ENCODE data around the gene MROH7. TPM values are rescaled to one million over a fixed set of nuclear protein-coding genes. Genes with fewer than 3 reads are reported as not detected.

The MROH7 gene
- total RNA-seq, 2 experiments from 2014 or later: not detected

- Mint-ChIP-seq H3K4me1 (ENCODE audit: low read depth) (no peaks in the 10 kb centered on the region), H3K27ac (peak overlapping the region; percentile 54), H3K36me3 (ENCODE audit: low read depth) (peaks cover 29% of the 10 kb centered on the region), H3K27me3 (ENCODE audit: low read depth) (no peaks in the 10 kb centered on the region), H3K9me3 (ENCODE audit: insufficient read depth) (no peaks in the 10 kb centered on the region), H3K4me3 (no peak overlapping the region)
- ATAC-seq (no peak), DNase-seq (no peak)
- ChIA-PET POLR2A (no interaction called here), CTCF (no interaction called here)
Observed at GRCh38 chr1:54741531-54741930, 99.9 kb downstream of the MROH7 start.

- H3K4me3 Mint-ChIP-seq: no peak overlapping the region
- ChIA-PET POLR2A (no interaction called here), CTCF (no interaction called here)
- H3K27ac Mint-ChIP-seq: no peak overlapping the region
- no peak for ATAC-seq
- peaks cover 26% of the 10 kb centered on the region for H3K36me3 Mint-ChIP-seq (ENCODE audit: low read depth)
- no peaks in the 10 kb centered on the region for H3K9me3 Mint-ChIP-seq (ENCODE audit: insufficient read depth)
- no peak for DNase-seq
- H3K4me1 Mint-ChIP-seq (ENCODE audit: low read depth): no peaks in the 10 kb centered on the region
- H3K27me3 Mint-ChIP-seq (ENCODE audit: low read depth): no peaks in the 10 kb centered on the region
Observed at GRCh38 chr1:54742282-54742681, 100.7 kb downstream of the MROH7 start.

- Mint-ChIP-seq H3K4me3 (no peak overlapping the region), H3K27me3 (ENCODE audit: low read depth) (no peaks in the 10 kb centered on the region), H3K27ac (no peak overlapping the region), H3K4me1 (ENCODE audit: low read depth) (no peaks in the 10 kb centered on the region), H3K36me3 (ENCODE audit: low read depth) (peaks cover 18% of the 10 kb centered on the region), H3K9me3 (ENCODE audit: insufficient read depth) (no peaks in the 10 kb centered on the region)
- ChIA-PET CTCF (no interaction called here), POLR2A (no interaction called here)
- DNase-seq: no peak
- ATAC-seq: no peak
Observed at GRCh38 chr1:54743416-54744226, 102.0 kb downstream of the MROH7 start.

- ATAC-seq: no peak
- Mint-ChIP-seq H3K27me3 (ENCODE audit: low read depth) (no peaks in the 10 kb centered on the region), H3K27ac (no peak overlapping the region), H3K9me3 (ENCODE audit: insufficient read depth) (no peaks in the 10 kb centered on the region), H3K4me1 (ENCODE audit: low read depth) (no peaks in the 10 kb centered on the region), H3K4me3 (no peak overlapping the region), H3K36me3 (ENCODE audit: low read depth) (peaks cover 14% of the 10 kb centered on the region)
- ChIA-PET CTCF (no interaction called here), POLR2A (no interaction called here)
- DNase-seq: no peak
Observed at GRCh38 chr1:54744696-54745095, 103.1 kb downstream of the MROH7 start.

- no peaks in the 10 kb centered on the region for H3K27me3 Mint-ChIP-seq (ENCODE audit: low read depth)
- CTCF ChIA-PET: no interaction called here
- DNase-seq (no peak), ATAC-seq (no peak)
- H3K27ac Mint-ChIP-seq: no peak overlapping the region
- H3K4me1 Mint-ChIP-seq (ENCODE audit: low read depth): no peaks in the 10 kb centered on the region
- H3K4me3 Mint-ChIP-seq: no peak overlapping the region
- H3K36me3 Mint-ChIP-seq (ENCODE audit: low read depth): peaks cover 12% of the 10 kb centered on the region
- no peaks in the 10 kb centered on the region for H3K9me3 Mint-ChIP-seq (ENCODE audit: insufficient read depth)
- POLR2A ChIA-PET: no interaction called here
Observed at GRCh38 chr1:54745274-54745673, 103.7 kb downstream of the MROH7 start.

GRCh38 chr1:54745864-54746263 is 104.3 kb downstream of the MROH7 start:
- Mint-ChIP-seq H3K4me3 (no peak overlapping the region), H3K9me3 (ENCODE audit: insufficient read depth) (no peaks in the 10 kb centered on the region), H3K36me3 (ENCODE audit: low read depth) (peaks cover 12% of the 10 kb centered on the region), H3K27ac (no peak overlapping the region), H3K27me3 (ENCODE audit: low read depth) (no peaks in the 10 kb centered on the region), H3K4me1 (ENCODE audit: low read depth) (no peaks in the 10 kb centered on the region)
- ChIA-PET CTCF (no interaction called here), POLR2A (no interaction called here)
- ATAC-seq: no peak
- no peak for DNase-seq

GRCh38 chr1:54748094-54748835 is 106.7 kb downstream of the MROH7 start:
- no peak for ATAC-seq
- no peak for DNase-seq

GRCh38 chr1:54750596-54750995 is 109.0 kb downstream of the MROH7 start:
- CTCF ChIA-PET: interaction anchor here (1.0 kb wide), 1 partner anchor 51 kb away, joined by 4 read pairs; the partner anchor contains the start of gene TTC22
- no peak overlapping the region for H3K27ac Mint-ChIP-seq
- POLR2A ChIA-PET: interaction anchor here (0.8 to 0.9 kb wide), 2 partner anchors 11 to 46 kb away, joined by 3 read pairs; no protein-coding TSS in a partner anchor
- no peak overlapping the region for H3K4me3 Mint-ChIP-seq
- no peaks in the 10 kb centered on the region for H3K9me3 Mint-ChIP-seq (ENCODE audit: insufficient read depth)
- ATAC-seq (no peak), DNase-seq (no peak)
- H3K36me3 Mint-ChIP-seq (ENCODE audit: low read depth): no peaks in the 10 kb centered on the region
- H3K4me1 Mint-ChIP-seq (ENCODE audit: low read depth): no peaks in the 10 kb centered on the region
- no peaks in the 10 kb centered on the region for H3K27me3 Mint-ChIP-seq (ENCODE audit: low read depth)

More at GRCh38 chr1:54748094-54748835, 106.7 kb downstream of the MROH7 start:
- no peaks in the 10 kb centered on the region for H3K4me1 Mint-ChIP-seq (ENCODE audit: low read depth)
- H3K9me3 Mint-ChIP-seq (ENCODE audit: insufficient read depth): no peaks in the 10 kb centered on the region
- ChIA-PET CTCF (no interaction called here), POLR2A (no interaction called here)
- H3K27ac Mint-ChIP-seq: no peak overlapping the region
- no peak overlapping the region for H3K4me3 Mint-ChIP-seq
- H3K27me3 Mint-ChIP-seq (ENCODE audit: low read depth): no peaks in the 10 kb centered on the region
- no peaks in the 10 kb centered on the region for H3K36me3 Mint-ChIP-seq (ENCODE audit: low read depth)

GRCh38 chr1:54751426-54751825 is 109.8 kb downstream of the MROH7 start:
- no peak for DNase-seq
- peaks cover 4% of the 10 kb centered on the region for H3K36me3 Mint-ChIP-seq (ENCODE audit: low read depth)
- ATAC-seq: no peak

GRCh38 chr1:54754045-54754444 is 112.5 kb downstream of the MROH7 start:
- H3K36me3 Mint-ChIP-seq (ENCODE audit: low read depth): peaks cover 8% of the 10 kb centered on the region
- H3K9me3 Mint-ChIP-seq (ENCODE audit: insufficient read depth): no peaks in the 10 kb centered on the region
- POLR2A ChIA-PET: no interaction called here
- H3K4me3 Mint-ChIP-seq: no peak overlapping the region
- no peak for DNase-seq
- H3K27me3 Mint-ChIP-seq (ENCODE audit: low read depth): no peaks in the 10 kb centered on the region
- no peak overlapping the region for H3K27ac Mint-ChIP-seq
- CTCF ChIA-PET: no interaction called here
- no peak for ATAC-seq
- H3K4me1 Mint-ChIP-seq (ENCODE audit: low read depth): no peaks in the 10 kb centered on the region

More at GRCh38 chr1:54751426-54751825, 109.8 kb downstream of the MROH7 start:
- ChIA-PET CTCF (no interaction called here), POLR2A (interaction anchor here (0.9 kb wide), 2 partner anchors 46 to 50 kb away, joined by 3 to 4 read pairs; no protein-coding TSS in a partner anchor)
- H3K27me3 Mint-ChIP-seq (ENCODE audit: low read depth): no peaks in the 10 kb centered on the region
- H3K27ac Mint-ChIP-seq: no peak overlapping the region
- H3K4me1 Mint-ChIP-seq (ENCODE audit: low read depth): no peaks in the 10 kb centered on the region
- H3K4me3 Mint-ChIP-seq: no peak overlapping the region
- no peaks in the 10 kb centered on the region for H3K9me3 Mint-ChIP-seq (ENCODE audit: insufficient read depth)

GRCh38 chr1:54754486-54755285 is 113.1 kb downstream of the MROH7 start:
- ATAC-seq (no peak), DNase-seq (no peak)
- H3K27ac Mint-ChIP-seq: no peak overlapping the region
- no peak overlapping the region for H3K4me3 Mint-ChIP-seq
- peaks cover 8% of the 10 kb centered on the region for H3K36me3 Mint-ChIP-seq (ENCODE audit: low read depth)
- no peaks in the 10 kb centered on the region for H3K9me3 Mint-ChIP-seq (ENCODE audit: insufficient read depth)
- H3K4me1 Mint-ChIP-seq (ENCODE audit: low read depth): no peaks in the 10 kb centered on the region
- POLR2A ChIA-PET: no interaction called here
- H3K27me3 Mint-ChIP-seq (ENCODE audit: low read depth): no peaks in the 10 kb centered on the region
- CTCF ChIA-PET: interaction anchor here (0.5 kb wide), 1 partner anchor 1033 kb away, joined by 3 read pairs; no protein-coding TSS in a partner anchor

- peaks cover 8% of the 10 kb centered on the region for H3K36me3 Mint-ChIP-seq (ENCODE audit: low read depth)
- CTCF ChIA-PET: no interaction called here
- no peaks in the 10 kb centered on the region for H3K9me3 Mint-ChIP-seq (ENCODE audit: insufficient read depth)
- DNase-seq: no peak
- no peak overlapping the region for H3K4me3 Mint-ChIP-seq
- POLR2A ChIA-PET: no interaction called here
- no peak overlapping the region for H3K27ac Mint-ChIP-seq
- peaks cover under 1% of the 10 kb centered on the region for H3K4me1 Mint-ChIP-seq (ENCODE audit: low read depth)
- no peak for ATAC-seq
- H3K27me3 Mint-ChIP-seq (ENCODE audit: low read depth): no peaks in the 10 kb centered on the region
Observed at GRCh38 chr1:54757833-54758232, 116.2 kb downstream of the MROH7 start.
